ENCODE data around the gene SCLT1. TPM values are rescaled to one million over a fixed set of nuclear protein-coding genes. Genes with fewer than 3 reads are reported as not detected.

Gene SCLT1
- polyA plus RNA-seq, 1 of the 3 experiments (the other 2 are of a cell fraction) = 2.2 TPM

DNA sequence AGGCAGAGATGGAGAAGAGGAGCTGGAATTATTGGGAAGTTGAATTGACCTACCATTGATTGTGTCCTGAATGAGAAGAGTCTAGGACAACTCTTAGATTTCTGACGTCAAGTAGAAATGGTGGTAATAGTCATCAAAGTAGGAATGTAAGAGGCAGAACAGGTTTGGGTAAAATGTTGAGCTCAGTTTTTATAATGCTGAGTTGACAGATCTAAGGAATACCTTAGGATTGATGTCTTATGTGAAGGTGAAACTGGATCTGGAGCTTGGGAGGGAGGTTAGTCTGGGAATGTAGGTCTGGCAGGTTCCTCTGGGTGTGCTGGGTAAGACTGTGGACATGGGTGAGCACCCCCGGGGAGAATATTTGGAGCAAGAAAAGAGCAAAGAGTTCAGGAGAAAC is 251.9 kb downstream of the SCLT1 start:
- 100% methylated on average over 2 of the region's 2 CpGs for WGBS (ENCODE audit: low lambda C conversion rate)
- Histone ChIP-seq H3K9me3 (no peaks in the 10 kb centered on the region), H3K27ac (ENCODE audit: low read depth in 2 of 2, low read length in 1 of 2) (no peak overlapping the region; a peak in 1 of 4 replicates), H4K20me1 (ENCODE audit: insufficient read depth) (peaks cover 4% of the 10 kb centered on the region; the same call in 1 of the 2 replicates), H3K79me2 (ENCODE audit: insufficient read depth) (peaks cover 75% of the 10 kb centered on the region), H3K4me2 (no peak overlapping the region), H3K9ac (no peak overlapping the region), H3K9me2 (no peaks in the 10 kb centered on the region), H3K4me3 (ENCODE audit: low read depth in 2 of 2, low read length in 1 of 2) (no peak overlapping the region), H3K4me1 (ENCODE audit: control insufficient read depth in 1 of 2, insufficient read depth in 2 of 2, low read depth in 1 of 2, low read length in 1 of 2) (peaks cover 0 to 6% of the 10 kb centered on the region in 2 experiments; a peak in 3 of 4 replicates), H3K27me3 (ENCODE audit: insufficient read depth) (no peaks in the 10 kb centered on the region), H3F3A (replicated peaks; ENCODE audit: insufficient read depth) (no peaks in the 10 kb centered on the region), H2AFZ (ENCODE audit: low read depth) (no peak overlapping the region), H3K36me3 (replicated peaks in 1 of 2; ENCODE audit: control insufficient read depth in 1 of 2, insufficient read depth in 2 of 2, low read length in 1 of 2) (peaks cover 23 to 59% of the 10 kb centered on the region in 2 experiments)
- no peak for DNase-seq
- TF ChIP-seq, protein P1, sequence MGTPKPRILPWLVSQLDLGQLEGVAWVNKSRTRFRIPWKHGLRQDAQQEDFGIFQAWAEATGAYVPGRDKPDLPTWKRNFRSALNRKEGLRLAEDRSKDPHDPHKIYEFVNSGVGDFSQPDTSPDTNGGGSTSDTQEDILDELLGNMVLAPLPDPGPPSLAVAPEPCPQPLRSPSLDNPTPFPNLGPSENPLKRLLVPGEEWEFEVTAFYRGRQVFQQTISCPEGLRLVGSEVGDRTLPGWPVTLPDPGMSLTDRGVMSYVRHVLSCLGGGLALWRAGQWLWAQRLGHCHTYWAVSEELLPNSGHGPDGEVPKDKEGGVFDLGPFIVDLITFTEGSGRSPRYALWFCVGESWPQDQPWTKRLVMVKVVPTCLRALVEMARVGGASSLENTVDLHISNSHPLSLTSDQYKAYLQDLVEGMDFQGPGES (IDR thresholded peaks at IDR 0.05; ENCODE audit: low read depth, low read length) = no peak
- TF ChIP-seq ELF1 (IDR thresholded peaks at IDR 0.05) = no peak
- ChIA-PET CTCF (interaction anchor here (1.0 to 1.5 kb wide), 4 partner anchors 13 to 651 kb away, joined by 3 to 5 read pairs (median 4); no protein-coding TSS in a partner anchor), POLR2A (no interaction called here)

DNA sequence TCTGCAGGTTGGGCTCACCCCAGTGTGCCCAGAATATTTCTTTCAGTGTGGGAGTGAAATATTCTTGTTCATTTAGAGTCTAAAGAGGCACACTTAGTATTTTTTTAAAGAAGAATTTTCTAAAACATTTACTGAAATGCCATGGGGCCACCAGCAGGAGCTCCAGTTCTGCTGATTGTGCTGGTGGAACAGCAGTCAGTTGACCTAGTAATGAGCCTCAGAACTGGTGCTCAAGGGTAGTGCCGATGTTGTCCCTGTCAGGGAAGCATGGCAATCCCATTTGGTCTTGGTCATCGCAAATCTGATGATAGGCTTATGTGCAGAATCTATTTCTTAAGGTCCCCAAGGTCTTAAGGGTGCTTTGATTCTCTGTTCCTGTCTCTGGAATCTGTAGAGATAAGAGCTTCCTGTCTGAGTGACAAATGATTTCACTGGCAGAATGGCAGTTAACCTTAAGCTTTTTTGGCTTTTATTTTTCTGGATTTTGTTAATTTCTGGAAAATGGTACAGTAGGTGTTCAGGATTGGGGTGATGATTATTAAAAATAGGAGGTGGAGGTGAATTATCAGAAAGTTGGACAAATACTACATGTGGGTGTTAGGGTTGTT is 252.5 kb downstream of the SCLT1 start:
- Histone ChIP-seq H3K4me2 (no peak overlapping the region), H3K27me3 (ENCODE audit: insufficient read depth) (no peaks in the 10 kb centered on the region), H3K9me2 (no peaks in the 10 kb centered on the region), H3K4me3 (ENCODE audit: low read depth in 2 of 2, low read length in 1 of 2) (no peak overlapping the region), H4K20me1 (ENCODE audit: insufficient read depth) (peaks cover 4% of the 10 kb centered on the region; the same call in 1 of the 2 replicates), H3K9me3 (no peaks in the 10 kb centered on the region), H2AFZ (ENCODE audit: low read depth) (no peak overlapping the region), H3K4me1 (ENCODE audit: control insufficient read depth in 1 of 2, insufficient read depth in 2 of 2, low read depth in 1 of 2, low read length in 1 of 2) (peaks cover 0 to 8% of the 10 kb centered on the region in 2 experiments; a peak in 3 of 4 replicates), H3K27ac (ENCODE audit: low read depth in 2 of 2, low read length in 1 of 2) (no peak overlapping the region; a peak in 1 of 4 replicates), H3K36me3 (replicated peaks in 1 of 2; ENCODE audit: control insufficient read depth in 1 of 2, insufficient read depth in 2 of 2, low read length in 1 of 2) (peaks cover 23 to 59% of the 10 kb centered on the region in 2 experiments), H3K79me2 (ENCODE audit: insufficient read depth) (peaks cover 75% of the 10 kb centered on the region), H3K9ac (no peak overlapping the region), H3F3A (replicated peaks; ENCODE audit: insufficient read depth) (no peaks in the 10 kb centered on the region)
- CTCF ChIA-PET = interaction anchor here (0.9 to 1.5 kb wide), 5 partner anchors 14 to 651 kb away, joined by 3 to 5 read pairs (median 4); no protein-coding TSS in a partner anchor
- TF ChIP-seq POLR2AphosphoS5 (IDR thresholded peaks at IDR 0.05; ENCODE audit: low read depth, low read length) (no peak), EZH2phosphoT487 (IDR thresholded peaks at IDR 0.05; ENCODE audit: borderline replicate concordance, low read depth) (no peak)
- no peak for DNase-seq
- 89% methylated on average over 2 of the region's 2 CpGs for WGBS (ENCODE audit: low lambda C conversion rate)
- POLR2A ChIA-PET = no interaction called here

DNA sequence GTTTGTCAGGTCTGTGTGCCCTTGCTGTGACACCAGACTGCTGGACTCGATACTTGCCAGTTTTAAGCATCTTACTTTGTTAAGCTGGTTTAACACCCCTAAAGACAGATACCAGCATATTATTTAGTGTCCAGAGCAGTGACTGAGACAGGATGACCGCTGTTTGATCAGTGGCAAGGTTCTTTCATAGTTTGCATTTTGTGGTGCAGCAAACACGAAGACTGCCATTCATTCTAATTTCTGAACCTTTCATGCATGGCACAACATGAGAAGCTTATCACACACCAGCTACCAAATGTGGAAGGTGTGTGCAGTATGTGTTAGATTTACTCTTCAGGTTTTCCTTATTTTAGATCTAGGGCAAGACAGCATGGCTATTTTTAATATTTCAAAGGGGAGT is 255.7 kb downstream of the SCLT1 start:
- Histone ChIP-seq H3K79me2 (ENCODE audit: insufficient read depth) (peaks cover 96% of the 10 kb centered on the region), H3K27ac (ENCODE audit: low read depth in 2 of 2, low read length in 1 of 2) (no peak overlapping the region)

More for the DNA sequence above, 255.7 kb downstream of the SCLT1 start:
- no peak for DNase-seq
- Histone ChIP-seq H4K20me1 (ENCODE audit: insufficient read depth) (peaks cover 4% of the 10 kb centered on the region; the same call in 1 of the 2 replicates), H3K4me2 (no peak overlapping the region), H3K9ac (no peak overlapping the region), H3K9me3 (no peaks in the 10 kb centered on the region), H3F3A (replicated peaks; ENCODE audit: insufficient read depth) (no peaks in the 10 kb centered on the region), H2AFZ (ENCODE audit: low read depth) (no peak overlapping the region), H3K9me2 (no peaks in the 10 kb centered on the region), H3K4me1 (ENCODE audit: control insufficient read depth in 1 of 2, insufficient read depth in 2 of 2, low read depth in 1 of 2, low read length in 1 of 2) (peaks cover 0 to 14% of the 10 kb centered on the region in 2 experiments; a peak in 3 of 4 replicates), H3K27me3 (ENCODE audit: insufficient read depth) (no peaks in the 10 kb centered on the region), H3K36me3 (replicated peaks in 1 of 2; ENCODE audit: control insufficient read depth in 1 of 2, insufficient read depth in 2 of 2, low read length in 1 of 2) (peaks cover 16 to 42% of the 10 kb centered on the region in 2 experiments), H3K4me3 (ENCODE audit: low read depth in 2 of 2, low read length in 1 of 2) (no peak overlapping the region)
- POLR2A ChIA-PET = no interaction called here
- CTCF ChIA-PET = interaction anchor here (0.6 to 1.1 kb wide), 5 partner anchors 10 to 284 kb away, joined by 3 to 4 read pairs (median 3); no protein-coding TSS in a partner anchor
- 95% methylated on average over 3 of the region's 3 CpGs for whole genome bisulfite sequencing (ENCODE audit: low lambda C conversion rate)
- TF ChIP-seq TCF12 (IDR thresholded peaks at IDR 0.05) (no peak), MXI1 (IDR thresholded peaks at IDR 0.05; ENCODE audit: low read depth, low read length) (no peak), RXRA (IDR thresholded peaks at IDR 0.05; ENCODE audit: borderline replicate concordance, low read depth) (no peak), POLR2AphosphoS5 (IDR thresholded peaks at IDR 0.05; ENCODE audit: low read depth, low read length) (no peak), SMC3 (IDR thresholded peaks at IDR 0.05; ENCODE audit: low read depth, low read length) (no peak), TEAD4 (IDR thresholded peaks at IDR 0.05; ENCODE audit: borderline replicate concordance, insufficient read depth) (no peak), FOXJ3 (CRISPR knock-in tag; IDR thresholded peaks at IDR 0.05) (no peak)
- TF ChIP-seq, protein P1 (IDR thresholded peaks at IDR 0.05; ENCODE audit: low read depth, low read length) = no peak
